Prostate gland (tissue), 2 donors: ENCODE results near the gene NOL9. TPM values are rescaled to one million over a fixed set of nuclear protein-coding genes. Genes with fewer than 3 reads are reported as not detected.
"Not testable (repeated sequence)": the region's sequence is repeated elsewhere in the genome, so short reads cannot be mapped to it uniquely, and the experiment has no call there.

Source experiments
- DNase-seq: peaks from one replicate; pipeline ENCODE4 v3.0.0-alpha.2; 2019; ENCODE audit warnings: low spot score
- H3K27ac ChIP-seq, 2 donors: fragments of 200-600 bp; sonication (generic); 2 replicates each; pipeline ENCODE4 v1.5.1; 2017 to 2019
- H3K27me3 ChIP-seq: fragments of 200-600 bp; sonication (generic); replicated peaks from 2 replicates; pipeline ENCODE4 v1.5.1; 2019; ENCODE audit not compliant: insufficient read depth
- H3K36me3 ChIP-seq, 2 donors: fragments of 200-600 bp; sonication (generic); 1 replicate in 1 of 2; 2 replicates in 1 of 2; pipeline versions ENCODE4 v1.5.1 to v1.8.1; 2017 to 2019
- H3K4me1 ChIP-seq: fragments of 200-600 bp; sonication (generic); replicated peaks from 2 replicates; pipeline ENCODE4 v1.5.1; 2019
- H3K4me3 ChIP-seq, 2 donors: fragments of 200-600 bp; sonication (generic); 2 replicates each; pipeline ENCODE4 v1.5.1; 2017 to 2019
- H3K9me3 ChIP-seq: fragments of 200-600 bp; sonication (generic); 2 replicates; pipeline ENCODE4 v1.5.1; 2017
- CTCF ChIP-seq, 4 experiments: fragments of 200-600 bp in 2 of 4; fragments of 450-650 bp in 2 of 4; sonication (generic) in 2 of 4; IDR thresholded peaks; 1 replicate in 3 of 4; 2 replicates in 1 of 4; pipeline ENCODE4 v1.5.1; 2016 to 2019; ENCODE audit warnings: antibody characterized with exemption in 4 of 4, mild to moderate bottlenecking in 2 of 4, moderate library complexity in 2 of 4
- POLR2A ChIP-seq: fragments of 450-650 bp; IDR thresholded peaks from one replicate; pipeline ENCODE4 v1.6.1; 2016; ENCODE audit warnings: antibody characterized with exemption, mild to moderate bottlenecking
- POLR2AphosphoS5 ChIP-seq: sonication (generic); formaldehyde crosslinking; IDR thresholded peaks from one replicate; pipeline ENCODE4 v1.6.1; 2017; ENCODE audit warnings: antibody characterized with exemption
- WGBS: methylation state at CpG from one replicate; pipeline ENCODE4 v1.1.5; 2018; 5-methylcytosine and 5-hydroxymethylcytosine counted together
- intact Hi-C: fragments of 100-400 bp; cut with DNase I; formaldehyde crosslinking; loops from one replicate; pipeline ENCODE4 v1.14.2; 2022
- total RNA-seq, 2 donors: library from RNA; depleted of rRNA; stranded (reverse); fragments of >200 nt; gene quantifications; one replicate each; pipeline ENCODE4 v1.1.0, GENCODE V29; 2016

Gene NOL9
- total RNA-seq, 2 donors from 2014 or later = 15.7 to 20.9 TPM

- peaks cover 30% of the 10 kb centered on the region for H3K4me1 ChIP-seq
- peaks cover 6 to 15% of the 10 kb centered on the region in 2 donors for H3K36me3 ChIP-seq
- H3K27me3 ChIP-seq = no peaks in the 10 kb centered on the region
- peak; percentile 91 for DNase-seq
- peak overlapping the region; percentile 97 to 99 for H3K27ac ChIP-seq
- under 1% methylated on average over 40 of the region's 40 CpGs for WGBS
- H3K4me3 ChIP-seq = peak overlapping the region; percentile 80 to 86
- no peaks in the 10 kb centered on the region for H3K9me3 ChIP-seq
- intact Hi-C loops = loop anchor here (5.0 kb wide), 1 partner anchor 244 kb away; no protein-coding TSS in a partner anchor
- peak; percentile 80 for TF ChIP-seq POLR2A
- peak; percentile 99 for TF ChIP-seq POLR2AphosphoS5
- peak in 1 of 4 experiments; percentile 9 for TF ChIP-seq CTCF (IDR thresholded peaks at IDR 0.05)
These were observed 47.0 kb upstream of the NOL9 start for GRCh38 chr1:6601049-6601922.

GRCh38 chr1:6600410-6601048, 46.2 kb upstream of the NOL9 start:
- Histone ChIP-seq H3K36me3 (peaks cover 6 to 19% of the 10 kb centered on the region in 2 donors), H3K4me3 (peak overlapping the region; percentile 80 to 86), H3K27ac (peak overlapping the region; percentile 97 to 99), H3K9me3 (no peaks in the 10 kb centered on the region), H3K4me1 (peaks cover 36% of the 10 kb centered on the region), H3K27me3 (no peaks in the 10 kb centered on the region)
- 12% methylated on average over 10 of the region's 10 CpGs for whole genome bisulfite sequencing
- no peak for DNase-seq
- no peak for TF ChIP-seq CTCF (IDR thresholded peaks at IDR 0.05)
- TF ChIP-seq POLR2AphosphoS5 = no peak
- no peak for TF ChIP-seq POLR2A
- intact Hi-C loops = loop anchor here (5.0 kb wide), 1 partner anchor 243 kb away; no protein-coding TSS in a partner anchor

- Histone ChIP-seq H3K27ac (peak overlapping the region; percentile 97 to 99), H3K36me3 (peaks cover 6 to 19% of the 10 kb centered on the region in 2 donors), H3K4me3 (peak overlapping the region; percentile 80 to 86), H3K4me1 (peaks cover 37% of the 10 kb centered on the region)
- not testable (repeated sequence) for H3K9me3 ChIP-seq, DNase-seq, H3K27me3 ChIP-seq
- 28% methylated on average over 8 of the region's 8 CpGs for WGBS
- intact Hi-C loops = loop anchor here (5.0 kb wide), 1 partner anchor 243 kb away; no protein-coding TSS in a partner anchor
These were observed 45.7 kb upstream of the NOL9 start for GRCh38 chr1:6599991-6600390.

- Histone ChIP-seq H3K4me3 (peak overlapping the region; percentile 80 to 86), H3K36me3 (peaks cover 6 to 19% of the 10 kb centered on the region in 2 donors), H3K9me3 (no peaks in the 10 kb centered on the region), H3K4me1 (peaks cover 37% of the 10 kb centered on the region), H3K27ac (peak overlapping the region; percentile 97 to 99), H3K27me3 (no peaks in the 10 kb centered on the region)
- intact Hi-C loops = no loop called here
- TF ChIP-seq POLR2AphosphoS5 (no peak), CTCF (IDR thresholded peaks at IDR 0.05) (peak in 2 of 4 experiments; percentile 17 to 34)
- DNase-seq = no peak
- 42% methylated on average over 24 of the region's 31 CpGs for WGBS
These were observed 45.0 kb upstream of the NOL9 start for GRCh38 chr1:6599141-6599975.

GRCh38 chr1:6597777-6598131, 43.4 kb upstream of the NOL9 start:
- no peak for TF ChIP-seq CTCF (IDR thresholded peaks at IDR 0.05)
- no peak for TF ChIP-seq POLR2A
- no peak for TF ChIP-seq POLR2AphosphoS5
- Histone ChIP-seq H3K27ac (peak overlapping the region; percentile 4 to 9), H3K4me3 (no peak overlapping the region), H3K4me1 (peaks cover 30% of the 10 kb centered on the region), H3K36me3 (peaks cover 16 to 35% of the 10 kb centered on the region in 2 donors), H3K27me3 (no peaks in the 10 kb centered on the region), H3K9me3 (no peaks in the 10 kb centered on the region)
- no peak for DNase-seq
- 88% methylated on average over 6 of the region's 6 CpGs for WGBS
- intact Hi-C loops = no loop called here
